ENCODE data around the gene DIAPH2. TPM values are rescaled to one million over a fixed set of nuclear protein-coding genes. Genes with fewer than 3 reads are reported as not detected.

Gene DIAPH2
- total and polyA plus RNA-seq, 2 donors from 2014 or later = 2.1 to 15.0 TPM

GRCh38 chrX:97266406-97267121 is 581.9 kb downstream of the DIAPH2 start:
- FAIRE-seq = peak; percentile 64
- no peak overlapping the region for H3K4me3 ChIP-seq (ENCODE audit: low read length in 3 of 3)

GRCh38 chrX:97267396-97268181 is 582.9 kb downstream of the DIAPH2 start:
- FAIRE-seq (peak; percentile 84), DNase-seq (peak in 2 of 5 donors; percentile 73 to 75)

More at GRCh38 chrX:97266406-97267121, 581.9 kb downstream of the DIAPH2 start:
- Histone ChIP-seq H3K27me3 (ENCODE audit: control insufficient read depth, insufficient read depth, low read length) (no peaks in the 10 kb centered on the region), H3K4me1 (ENCODE audit: control insufficient read depth in 2 of 3, insufficient read depth in 2 of 3, low read depth in 1 of 3, low read length in 3 of 3) (no peaks in the 10 kb centered on the region), H3K9ac (ENCODE audit: low read length in 3 of 3) (no peak overlapping the region), H3K36me3 (ENCODE audit: control insufficient read depth in 2 of 3, insufficient read depth in 3 of 3, low read length in 3 of 3) (no peaks in the 10 kb centered on the region), H3K9me3 (ENCODE audit: control insufficient read depth in 2 of 3, insufficient read depth in 1 of 3, low read length in 3 of 3) (no peaks in the 10 kb centered on the region), H3K27ac (ENCODE audit: low read depth in 2 of 2, low read length in 2 of 2) (no peak overlapping the region)
- DNase-seq = no peak
- no peak for TF ChIP-seq CTCF (IDR thresholded peaks at IDR 0.05; ENCODE audit: borderline replicate concordance, extremely low read depth, insufficient read depth)
- intact Hi-C loops (cut with DNase I) = no loop called here

GRCh38 chrX:97268182-97268680 is 583.6 kb downstream of the DIAPH2 start:
- Histone ChIP-seq H3K27ac (ENCODE audit: low read depth in 2 of 2, low read length in 2 of 2) (no peak overlapping the region), H3K4me1 (ENCODE audit: control insufficient read depth in 2 of 3, insufficient read depth in 2 of 3, low read depth in 1 of 3, low read length in 3 of 3) (no peaks in the 10 kb centered on the region), H3K36me3 (ENCODE audit: control insufficient read depth in 2 of 3, insufficient read depth in 3 of 3, low read length in 3 of 3) (no peaks in the 10 kb centered on the region), H3K27me3 (ENCODE audit: control insufficient read depth, insufficient read depth, low read length) (no peaks in the 10 kb centered on the region), H3K9me3 (ENCODE audit: control insufficient read depth in 2 of 3, insufficient read depth in 1 of 3, low read length in 3 of 3) (no peaks in the 10 kb centered on the region), H3K9ac (ENCODE audit: low read length in 3 of 3) (no peak overlapping the region), H3K4me3 (ENCODE audit: low read length in 3 of 3) (no peak overlapping the region)
- DNase-seq (no peak), FAIRE-seq (no peak)
- intact Hi-C loops (cut with DNase I) = no loop called here
- no peak for TF ChIP-seq CTCF (IDR thresholded peaks at IDR 0.05; ENCODE audit: borderline replicate concordance, extremely low read depth, insufficient read depth)

More at GRCh38 chrX:97267396-97268181, 582.9 kb downstream of the DIAPH2 start:
- no peak overlapping the region for H3K27ac ChIP-seq (ENCODE audit: low read depth in 2 of 2, low read length in 2 of 2)
- H3K9ac ChIP-seq (ENCODE audit: low read length in 3 of 3) = no peak overlapping the region
- H3K36me3 ChIP-seq (ENCODE audit: control insufficient read depth in 2 of 3, insufficient read depth in 3 of 3, low read length in 3 of 3) = no peaks in the 10 kb centered on the region
- H3K27me3 ChIP-seq (ENCODE audit: control insufficient read depth, insufficient read depth, low read length) = no peaks in the 10 kb centered on the region
- H3K4me3 ChIP-seq (ENCODE audit: low read length in 3 of 3) = no peak overlapping the region
- intact Hi-C loops (cut with DNase I) = no loop called here
- H3K9me3 ChIP-seq (ENCODE audit: control insufficient read depth in 2 of 3, insufficient read depth in 1 of 3, low read length in 3 of 3) = no peaks in the 10 kb centered on the region
- H3K4me1 ChIP-seq (ENCODE audit: control insufficient read depth in 2 of 3, insufficient read depth in 2 of 3, low read depth in 1 of 3, low read length in 3 of 3) = no peaks in the 10 kb centered on the region
- TF ChIP-seq CTCF (IDR thresholded peaks at IDR 0.05; ENCODE audit: borderline replicate concordance, extremely low read depth, insufficient read depth) = no peak
